ENCODE results near the gene CERK.
"Not testable (repeated sequence)": the region's sequence is repeated elsewhere in the genome, so short reads cannot be mapped to it uniquely, and the experiment has no call there.

The CERK gene, protein sequence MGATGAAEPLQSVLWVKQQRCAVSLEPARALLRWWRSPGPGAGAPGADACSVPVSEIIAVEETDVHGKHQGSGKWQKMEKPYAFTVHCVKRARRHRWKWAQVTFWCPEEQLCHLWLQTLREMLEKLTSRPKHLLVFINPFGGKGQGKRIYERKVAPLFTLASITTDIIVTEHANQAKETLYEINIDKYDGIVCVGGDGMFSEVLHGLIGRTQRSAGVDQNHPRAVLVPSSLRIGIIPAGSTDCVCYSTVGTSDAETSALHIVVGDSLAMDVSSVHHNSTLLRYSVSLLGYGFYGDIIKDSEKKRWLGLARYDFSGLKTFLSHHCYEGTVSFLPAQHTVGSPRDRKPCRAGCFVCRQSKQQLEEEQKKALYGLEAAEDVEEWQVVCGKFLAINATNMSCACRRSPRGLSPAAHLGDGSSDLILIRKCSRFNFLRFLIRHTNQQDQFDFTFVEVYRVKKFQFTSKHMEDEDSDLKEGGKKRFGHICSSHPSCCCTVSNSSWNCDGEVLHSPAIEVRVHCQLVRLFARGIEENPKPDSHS

GRCh38 chr22:46737976-46738646, at the start of gene CERK:
CERK (minus strand) TSS chr22:46738252; CDS start chr22:46738148, 104 bp downstream.
- peak; percentile 92 for DNase-seq

DNA sequence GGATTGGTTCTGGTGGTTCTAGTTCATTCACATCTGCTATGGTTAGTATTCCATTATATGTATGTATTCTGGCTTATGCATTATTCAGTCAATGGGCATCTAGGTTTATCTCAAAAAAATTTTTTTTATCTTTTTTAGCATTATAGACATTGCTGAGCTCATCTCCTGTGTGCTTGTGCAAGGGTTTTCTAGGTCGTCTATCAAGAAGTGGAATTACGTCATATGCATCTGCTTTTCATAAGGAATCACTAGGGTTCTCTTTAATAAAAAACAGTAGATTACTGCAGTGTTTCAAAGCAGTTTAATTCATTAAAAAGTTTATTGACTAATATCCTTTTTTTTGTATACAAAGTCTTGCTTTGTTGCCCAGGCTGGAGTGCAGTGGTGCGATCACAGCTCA, 45.7 kb upstream of the CERK start:
- no peak for DNase-seq

DNA sequence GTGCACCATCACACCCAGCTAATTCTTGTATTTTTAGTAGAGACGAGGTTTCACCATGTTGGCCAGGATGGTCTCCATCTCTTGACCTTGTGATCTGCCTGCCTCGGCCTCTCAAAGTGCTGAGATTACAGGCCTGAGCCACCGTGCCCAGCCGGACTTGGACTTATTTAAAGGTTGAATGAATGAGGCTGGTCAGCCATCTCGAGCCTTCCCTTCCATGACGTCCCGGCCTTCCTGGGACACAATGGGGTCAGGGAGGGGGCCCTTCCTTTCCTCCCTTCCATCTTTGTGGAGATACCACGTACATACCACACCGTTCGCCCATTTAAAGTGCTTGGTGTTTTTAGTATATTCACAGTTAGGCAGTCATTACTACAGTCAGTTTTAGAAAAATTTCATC, 44.1 kb upstream of the CERK start:
- not testable (repeated sequence) for DNase-seq

DNA sequence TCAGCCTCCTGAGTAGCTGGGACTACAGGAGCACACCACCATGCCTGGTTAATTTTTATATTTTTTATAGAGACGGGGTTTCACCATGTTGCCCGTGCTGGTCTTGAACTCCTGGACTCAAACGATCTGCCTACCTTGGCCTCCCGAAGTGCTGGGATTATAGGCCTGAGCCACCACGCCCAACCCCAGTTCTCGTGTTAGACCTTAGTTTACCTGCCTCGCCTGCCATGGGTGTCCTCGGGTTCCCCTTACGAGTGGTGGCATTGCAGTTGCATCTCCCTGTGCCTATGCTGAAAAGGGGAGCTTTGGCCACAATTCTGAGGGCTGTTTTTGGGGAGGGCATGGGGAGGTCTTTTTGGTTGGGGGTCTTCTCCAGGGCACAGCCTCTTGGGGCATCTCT, 43.2 kb upstream of the CERK start:
- no peak for DNase-seq

- DNase-seq, result no peak
These were observed 42.4 kb upstream of the CERK start for GRCh38 chr22:46780453-46780852.

DNA sequence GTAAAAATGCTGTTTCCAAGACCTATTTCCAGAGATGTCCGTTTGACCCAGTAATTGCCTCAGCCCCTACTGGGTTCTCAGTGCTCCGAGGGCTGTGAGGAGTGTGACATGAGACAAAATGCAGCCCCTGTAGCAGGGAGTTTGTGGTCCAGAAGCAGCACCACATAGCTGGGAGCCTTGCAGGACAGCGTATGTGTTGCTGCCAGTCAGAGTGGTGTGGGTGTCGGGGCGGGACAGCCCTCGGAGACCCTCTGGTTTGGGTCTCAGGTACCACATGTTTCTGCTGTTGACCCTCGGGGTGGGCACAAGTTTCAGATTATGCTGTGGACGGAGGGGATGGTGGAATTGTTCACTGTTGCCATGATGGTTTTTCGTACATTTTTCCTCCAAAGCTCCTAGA, 41.6 kb upstream of the CERK start:
- no peak for DNase-seq

GRCh38 chr22:46779023-46779422, 41.0 kb upstream of the CERK start:
- no peak for DNase-seq

DNA sequence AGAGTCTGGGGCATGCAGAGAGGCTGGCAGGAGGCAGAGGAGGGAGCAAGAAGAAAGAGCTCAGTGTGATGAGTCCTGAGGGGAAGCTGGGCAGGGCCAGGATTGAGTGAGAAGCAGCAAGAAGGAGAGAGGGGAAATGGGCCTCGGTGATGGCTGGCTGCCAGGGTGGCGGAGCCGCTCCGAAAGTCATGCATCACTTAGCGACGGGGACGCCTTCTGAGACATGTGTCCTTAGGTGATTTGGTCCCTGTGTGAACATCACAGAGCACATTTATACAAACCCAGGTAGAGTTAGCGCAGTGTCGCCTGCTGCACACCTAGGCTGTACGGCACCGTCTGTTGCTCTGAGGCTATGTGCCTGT, 39.5 kb upstream of the CERK start:
- peak; percentile 59 for DNase-seq

DNA sequence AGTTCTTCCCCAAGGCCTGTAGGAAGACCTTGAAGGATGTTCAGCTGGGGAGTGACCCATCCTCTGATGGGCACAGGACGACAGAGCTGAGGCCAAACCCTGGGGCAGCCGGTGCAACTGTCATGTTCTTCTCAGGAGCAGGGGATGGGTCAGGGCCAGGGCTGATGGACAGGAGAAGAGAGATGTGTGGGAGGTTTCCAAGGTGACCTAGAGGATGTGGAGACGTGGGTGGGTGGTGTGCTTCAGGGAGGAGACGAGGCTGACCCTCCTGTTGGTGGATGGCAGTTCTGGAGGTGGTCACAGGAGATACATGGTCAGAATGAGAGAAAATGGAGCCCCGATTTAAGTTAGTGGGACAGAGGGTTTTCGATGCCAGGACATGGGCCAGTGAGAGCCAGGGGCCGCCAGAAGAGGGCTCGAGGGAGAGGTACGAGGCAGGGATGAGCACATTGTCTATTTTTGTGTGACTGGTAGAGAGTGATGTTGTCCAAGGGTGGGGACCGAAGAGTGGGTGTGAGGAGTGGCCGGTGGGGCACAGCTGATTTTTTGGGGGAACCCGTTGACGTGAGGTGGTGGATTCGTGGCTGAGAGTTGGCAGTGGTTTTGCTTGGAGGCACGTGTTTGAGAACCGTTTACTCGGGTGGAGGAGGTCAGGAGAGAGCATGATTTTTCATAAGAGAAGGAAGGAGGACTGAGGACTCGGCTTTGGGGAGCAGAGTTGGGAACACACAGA, 39.0 kb upstream of the CERK start:
- DNase-seq, result no peak

DNA sequence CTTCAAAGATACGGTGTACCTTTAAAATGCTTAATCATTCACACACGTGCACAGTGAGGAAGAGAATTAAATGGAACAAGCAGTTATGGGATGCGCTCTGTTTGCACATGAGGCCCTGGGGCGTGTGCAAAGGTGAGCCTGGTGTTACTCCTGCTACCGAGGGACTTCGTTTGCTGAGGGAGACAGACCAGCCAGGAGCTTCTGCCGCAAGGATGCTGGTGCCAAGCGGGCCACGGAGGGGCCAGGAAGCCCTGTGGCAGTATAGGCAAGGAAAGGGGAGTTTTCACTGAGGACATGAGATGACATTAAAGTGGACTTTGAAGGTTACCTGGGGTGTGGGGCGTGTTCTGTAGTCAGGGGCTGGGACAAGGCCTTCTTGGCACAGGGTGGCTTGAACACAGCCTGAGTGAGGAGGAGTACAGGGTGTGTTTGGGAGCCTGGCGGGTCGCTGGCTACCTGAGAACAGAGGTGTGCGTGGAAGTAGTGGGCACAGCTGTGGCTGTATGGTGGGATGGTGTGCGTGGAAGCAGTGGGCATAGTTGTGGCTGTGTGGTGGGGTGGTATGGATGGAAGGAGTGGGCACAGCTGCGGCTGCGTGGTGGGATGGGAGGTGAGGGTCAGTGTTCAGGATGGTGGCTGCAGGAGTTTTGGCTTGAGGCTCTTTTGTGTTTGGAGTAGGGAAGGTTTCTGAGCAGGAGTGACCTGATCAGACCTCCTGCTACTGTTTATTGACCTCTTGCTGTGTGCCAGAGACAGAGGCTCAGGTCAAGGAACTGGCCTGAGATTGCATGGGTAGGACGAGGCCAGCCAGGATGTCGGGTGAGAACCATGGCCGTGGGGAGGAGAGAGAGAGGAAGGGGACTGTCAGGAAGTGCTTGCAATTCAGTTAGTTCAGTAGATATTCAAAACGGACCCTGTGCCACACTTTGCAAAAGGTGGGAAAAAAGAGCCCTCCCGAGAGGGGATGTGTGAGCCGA, 38.1 kb upstream of the CERK start:
- DNase-seq, result no peak

DNA sequence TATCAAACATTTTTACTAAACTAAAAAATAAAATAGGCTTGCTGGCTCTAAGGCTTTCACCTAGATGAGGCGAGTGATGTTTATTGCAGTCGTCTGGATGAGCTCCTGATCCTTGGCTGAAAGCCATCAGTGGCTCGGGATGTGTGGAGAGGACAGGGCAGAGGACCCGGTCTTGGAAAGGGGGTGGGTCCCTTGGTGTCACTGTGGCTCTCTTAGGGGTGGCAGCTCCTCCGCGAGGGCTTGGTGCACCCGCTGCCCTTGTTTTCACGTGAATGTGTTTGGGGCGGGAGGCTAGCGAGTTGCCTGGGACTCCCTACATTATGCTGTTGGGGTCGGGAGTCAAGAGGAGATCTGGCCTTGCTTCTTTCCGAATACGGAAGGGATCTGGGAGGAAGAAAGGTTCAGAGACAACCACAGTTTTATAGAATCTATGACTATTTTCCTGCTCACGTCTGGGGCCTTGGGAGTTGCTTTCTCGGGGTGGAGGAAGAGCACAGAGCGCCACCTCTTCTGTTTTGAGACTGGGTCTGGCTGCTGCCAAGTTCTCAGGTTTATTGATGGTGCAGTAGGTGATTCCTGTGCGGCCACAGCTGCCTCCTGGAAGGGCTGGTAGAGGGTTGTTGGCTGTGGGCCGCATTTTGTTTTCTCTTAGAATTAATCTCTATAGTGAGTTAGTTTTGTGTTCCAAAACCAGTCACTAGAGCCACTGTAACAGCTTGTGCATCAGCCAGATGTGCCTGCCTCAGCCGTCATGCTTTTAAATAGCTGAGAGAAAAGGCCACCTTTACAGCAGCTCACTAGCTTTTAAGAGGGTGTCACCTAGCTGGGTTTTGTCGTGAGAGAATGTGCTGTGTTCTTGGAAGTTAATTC, 37.2 kb upstream of the CERK start:
- no peak for DNase-seq

DNA sequence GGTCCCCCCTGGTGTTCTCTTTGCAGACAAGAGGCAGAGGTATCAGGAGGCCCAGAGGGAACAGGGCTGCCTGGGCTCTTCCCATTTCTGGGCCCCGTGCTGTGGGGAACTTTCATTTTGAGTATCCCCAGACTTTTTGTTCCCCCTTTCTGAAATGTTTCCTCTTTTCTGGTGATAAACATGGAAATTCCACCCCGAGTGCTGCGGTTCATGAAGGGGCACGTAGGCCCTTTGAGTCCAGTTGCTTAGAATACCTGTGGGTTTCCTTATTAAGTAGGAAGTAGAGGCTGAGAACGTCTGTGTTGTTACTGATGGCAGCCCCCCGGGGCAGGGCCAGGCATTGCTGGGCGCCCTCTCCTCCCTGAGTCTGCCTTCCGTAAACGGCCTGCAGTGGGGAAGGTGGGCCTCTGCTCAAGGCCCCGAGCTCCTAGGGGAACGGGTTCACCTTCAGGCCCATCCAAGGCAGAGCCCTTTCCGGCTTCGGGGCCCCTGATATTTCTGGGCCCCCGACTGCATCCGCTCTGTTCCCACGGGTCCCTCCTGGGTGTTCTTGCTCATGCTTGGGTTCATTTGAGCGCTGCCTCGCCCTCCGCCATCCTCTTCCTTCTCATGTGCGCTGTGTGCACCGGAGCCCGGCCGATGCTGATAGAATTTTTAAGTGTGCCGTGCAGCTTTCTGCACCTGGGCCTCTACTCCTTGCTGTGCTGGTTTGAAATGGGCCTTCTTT, 36.4 kb upstream of the CERK start:
- DNase-seq, result no peak

DNA sequence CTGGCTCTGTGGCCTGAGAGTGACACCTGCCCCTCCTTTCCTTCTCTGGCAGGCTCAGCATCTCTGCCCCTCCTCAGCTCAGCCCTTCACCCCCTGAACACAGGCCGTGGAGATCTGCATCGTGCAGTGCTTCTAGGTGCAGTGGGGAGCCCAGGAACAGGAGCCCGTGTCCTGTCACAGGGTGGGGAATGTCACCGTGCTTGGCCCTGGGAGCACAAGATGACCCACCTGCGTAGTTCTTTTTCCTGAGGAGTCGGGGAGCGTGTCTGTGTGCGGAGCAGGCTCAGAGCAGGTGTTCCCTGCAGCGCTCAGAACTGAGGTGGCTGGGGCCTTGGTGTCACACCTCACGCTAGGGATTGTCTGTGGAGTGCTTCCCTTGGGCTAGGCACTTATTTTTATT, 35.0 kb upstream of the CERK start:
- no peak for DNase-seq

DNA sequence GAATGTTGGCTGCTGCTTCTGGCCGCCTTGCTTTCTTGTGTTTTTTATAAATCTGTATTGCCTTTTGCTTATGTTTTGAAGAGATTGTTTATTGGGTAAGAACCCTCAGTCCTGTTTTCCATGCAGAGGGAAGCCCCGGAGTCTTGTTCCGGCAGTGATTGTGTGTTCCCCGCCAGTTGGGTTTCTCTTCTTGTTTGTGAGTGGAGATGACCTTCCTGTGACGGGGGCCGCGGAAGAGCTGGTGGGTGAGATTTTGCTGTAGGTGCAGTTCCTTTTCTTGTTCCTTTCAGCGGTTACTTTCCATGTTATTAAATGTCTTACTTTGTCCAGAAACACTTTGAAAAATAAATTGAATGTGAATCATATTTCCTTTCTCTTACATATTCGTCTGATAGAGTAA, 32.7 kb upstream of the CERK start:
- DNase-seq, result no peak

- DNase-seq, result no peak
These were observed 32.1 kb upstream of the CERK start for GRCh38 chr22:46770151-46770641.

- no peak for DNase-seq
These were observed 31.7 kb upstream of the CERK start for GRCh38 chr22:46769706-46770105.

DNA sequence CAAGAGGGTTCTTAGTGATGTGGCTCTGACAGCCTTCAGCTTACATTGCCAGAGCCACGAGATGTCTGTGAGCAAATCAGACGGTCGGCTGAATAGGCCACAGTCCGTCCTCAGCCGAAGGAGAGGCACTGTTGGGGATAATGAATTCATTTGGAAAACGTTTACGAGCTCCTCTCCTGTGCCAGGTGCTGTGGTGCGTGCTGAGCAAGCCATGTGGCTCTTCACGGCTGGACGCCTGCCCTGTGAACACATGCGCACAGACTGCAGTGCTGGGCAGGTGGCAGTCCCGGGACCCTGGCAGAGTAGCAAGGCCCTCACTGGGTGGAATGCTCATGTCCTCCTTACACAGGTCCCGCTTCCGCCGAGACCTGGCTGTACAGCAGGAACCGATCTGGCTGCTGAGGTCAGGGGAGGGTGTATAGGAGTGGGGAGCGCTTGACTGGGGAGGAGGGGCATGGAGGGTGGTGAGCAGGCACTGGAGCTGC, 31.2 kb upstream of the CERK start:
- DNase-seq, result peak; percentile 74

GRCh38 chr22:46767249-46767985, 29.4 kb upstream of the CERK start:
- DNase-seq, result no peak

GRCh38 chr22:46766611-46767010, 28.6 kb upstream of the CERK start:
- no peak for DNase-seq
